HG03439 (cell line): ENCODE data around the gene SCP2D1.
A peak's percentile ranks its signal among the peaks of the same experiment; 100 is the strongest.
"Not testable (repeated sequence)": the region's sequence is repeated elsewhere in the genome, so short reads cannot be mapped to it uniquely, and the experiment has no call there.

Experiments used
- ATAC-seq: cut with Tn5 transposase; IDR thresholded peaks from one replicate; pipeline ENCODE4 v1.9.1; 2021; ENCODE audit warnings: mild to moderate bottlenecking, moderate library complexity; ENCODE audit not compliant: unreplicated experiment

SCP2D1 gene

GRCh38 chr20:18813483-18813882, at the start of gene SCP2D1:
SCP2D1 (plus strand) TSS chr20:18813783; CDS start chr20:18813816, 33 bp downstream.
- no peak for ATAC-seq

- ATAC-seq, result no peak
Observed at GRCh38 chr20:18767676-18768075, 45.9 kb upstream of the SCP2D1 start.

DNA sequence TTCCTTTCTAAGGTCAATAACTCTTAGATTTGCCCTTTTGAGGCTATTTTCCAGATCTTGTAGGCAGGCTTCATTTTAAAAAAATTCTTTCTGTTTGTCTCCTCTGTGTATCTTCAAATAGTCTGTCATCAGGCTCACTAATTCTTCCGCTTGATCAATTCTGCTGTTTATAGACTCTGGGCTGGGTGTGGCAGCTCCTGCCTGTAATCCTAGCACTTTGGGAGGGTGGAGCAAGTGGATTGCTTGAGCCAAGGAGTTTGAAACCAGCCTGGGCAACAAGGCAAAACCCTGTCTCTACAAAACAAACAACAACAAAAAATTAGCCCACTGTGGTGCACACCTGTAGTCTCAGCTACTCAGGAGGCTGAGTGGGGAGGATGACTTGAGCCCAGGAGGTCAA, 40.0 kb upstream of the SCP2D1 start:
- no peak for ATAC-seq

- no peak for ATAC-seq
Observed at GRCh38 chr20:18774207-18774606, 39.4 kb upstream of the SCP2D1 start.

GRCh38 chr20:18775633-18776032, 38.0 kb upstream of the SCP2D1 start:
- ATAC-seq, result no peak

DNA sequence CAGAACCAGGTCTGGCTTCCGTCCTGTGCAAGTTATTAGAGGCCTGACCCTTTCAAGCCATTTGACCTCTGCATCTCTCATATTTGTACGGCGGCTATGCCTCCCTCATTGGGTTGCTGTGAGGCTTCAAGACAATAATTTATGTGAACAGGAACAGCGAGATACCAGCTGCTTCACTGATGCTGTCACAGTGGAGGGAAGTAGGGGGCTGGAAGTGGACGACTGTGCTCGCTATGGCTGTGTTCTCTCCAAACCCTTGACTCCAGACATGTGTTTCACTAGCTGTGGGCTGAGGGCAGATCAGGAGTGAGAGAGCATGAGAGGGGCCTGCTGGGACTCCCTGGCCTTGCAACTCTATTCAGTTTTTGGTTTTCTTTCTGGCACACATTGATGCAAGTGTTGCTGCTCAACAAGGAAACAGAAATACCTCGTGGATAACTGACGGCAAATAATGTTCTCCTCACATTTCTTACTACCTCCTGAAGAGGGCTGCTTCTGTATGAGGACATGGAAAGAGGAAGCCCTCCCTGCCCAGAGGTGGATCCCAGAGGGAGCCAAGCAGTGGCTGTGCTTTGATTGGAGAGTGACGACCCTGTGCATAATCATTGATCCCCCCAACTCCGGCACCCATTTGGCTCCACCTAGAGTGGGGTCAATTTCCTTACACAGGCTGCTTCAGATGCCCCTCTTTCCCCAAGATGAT, 34.7 kb upstream of the SCP2D1 start:
- ATAC-seq, result no peak

DNA sequence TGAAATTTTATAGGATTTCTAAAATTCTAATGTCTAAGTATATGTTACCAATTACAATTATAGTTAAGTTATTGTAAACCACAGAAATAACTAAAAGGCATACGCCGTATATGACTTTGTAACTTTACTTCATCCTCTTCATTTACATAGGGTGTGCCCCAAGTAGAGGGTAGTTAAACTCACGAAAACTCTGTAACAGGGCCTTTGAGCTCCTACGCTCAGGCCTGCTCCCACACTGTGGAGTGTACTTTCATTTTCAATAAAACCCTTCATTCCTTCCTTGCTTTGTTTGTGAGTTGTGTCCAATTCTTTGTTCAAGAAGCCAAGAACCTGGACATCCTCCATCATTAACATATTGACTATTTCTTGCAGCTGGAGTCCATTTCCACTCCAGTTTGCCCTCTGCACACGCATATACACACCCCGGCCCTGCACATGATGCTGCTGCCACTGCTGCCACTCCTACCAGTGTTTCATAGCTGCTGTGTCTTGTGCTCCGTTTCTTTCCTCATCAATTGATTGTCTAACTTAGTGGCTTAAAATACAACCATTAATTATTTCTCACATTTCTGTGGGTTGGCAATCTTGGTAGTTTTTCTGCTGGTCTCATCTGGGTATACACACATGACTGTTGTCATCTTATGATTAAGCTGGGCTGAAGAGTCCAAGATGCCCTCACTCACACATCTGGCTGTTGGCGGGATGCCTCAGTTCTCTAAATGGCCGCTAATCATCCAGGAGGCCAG, 33.0 kb upstream of the SCP2D1 start:
- no peak for ATAC-seq

DNA sequence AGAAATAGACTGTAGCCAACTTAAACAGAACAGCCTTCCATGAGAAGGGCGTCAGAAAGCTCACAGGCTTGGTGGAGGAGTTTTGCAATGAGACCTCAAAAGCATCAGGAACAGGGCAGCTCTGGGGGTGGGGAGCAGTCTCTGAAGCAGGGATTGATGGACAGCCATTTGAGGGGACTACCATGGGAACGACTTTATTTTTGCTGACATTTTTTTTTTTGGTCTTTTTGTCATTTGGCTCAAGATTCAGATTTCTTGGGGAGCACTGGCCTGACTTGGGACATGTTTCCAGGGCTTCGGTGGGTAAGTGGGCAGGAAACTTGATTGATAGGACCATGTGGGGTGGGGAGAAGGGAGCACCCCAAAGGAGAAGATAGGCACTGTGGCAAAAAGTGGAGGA, 32.1 kb upstream of the SCP2D1 start:
- no peak for ATAC-seq

DNA sequence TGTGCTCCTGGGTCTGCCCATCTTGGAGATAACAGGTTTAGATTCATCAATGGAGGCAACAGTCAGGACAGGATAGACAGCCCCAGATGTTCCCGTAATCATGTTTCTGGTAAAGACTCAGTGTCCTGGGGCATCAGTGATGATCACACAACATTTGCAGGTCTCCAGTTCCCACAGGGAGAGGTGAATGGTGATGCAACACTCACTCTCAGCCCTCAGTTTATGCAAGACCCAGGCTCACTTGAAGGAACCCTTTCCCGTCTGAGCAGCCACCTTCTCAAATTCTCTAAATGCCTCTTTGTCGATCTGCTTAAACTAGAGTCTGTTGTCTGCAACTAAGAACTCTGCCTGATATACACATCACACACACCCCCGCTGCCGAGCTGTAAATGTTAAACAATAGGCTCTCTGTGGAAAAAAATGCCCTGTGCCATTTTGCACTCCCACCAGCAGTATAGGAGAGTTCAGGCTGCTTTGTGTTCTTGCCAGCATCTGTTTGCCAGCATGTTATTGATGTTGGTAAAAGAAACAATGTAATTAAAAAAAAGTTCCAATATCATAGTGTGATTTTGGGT, 30.1 kb upstream of the SCP2D1 start:
- no peak for ATAC-seq

GRCh38 chr20:18787046-18787445, 26.5 kb upstream of the SCP2D1 start:
- ATAC-seq, result not testable (repeated sequence)

DNA sequence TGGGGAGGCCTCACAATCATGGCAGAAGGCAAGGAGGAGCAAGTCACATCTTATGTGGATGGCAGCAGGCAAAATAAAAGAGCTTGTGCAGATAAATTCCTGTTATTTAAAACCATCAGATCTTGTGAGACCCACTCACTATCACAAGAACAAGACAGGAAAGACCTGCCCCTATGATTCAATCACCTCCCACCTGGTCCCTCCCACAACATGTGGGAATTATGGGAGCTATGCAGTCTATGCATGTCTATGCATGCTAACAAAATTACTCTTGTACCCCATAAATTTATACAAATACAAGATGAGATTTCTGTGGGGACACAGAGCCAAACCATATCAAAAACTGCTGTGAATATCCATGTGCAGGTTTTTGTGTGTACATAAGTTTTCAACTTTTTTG, 25.6 kb upstream of the SCP2D1 start:
- ATAC-seq, result no peak

GRCh38 chr20:18790787-18791186, 22.8 kb upstream of the SCP2D1 start:
- ATAC-seq, result no peak

DNA sequence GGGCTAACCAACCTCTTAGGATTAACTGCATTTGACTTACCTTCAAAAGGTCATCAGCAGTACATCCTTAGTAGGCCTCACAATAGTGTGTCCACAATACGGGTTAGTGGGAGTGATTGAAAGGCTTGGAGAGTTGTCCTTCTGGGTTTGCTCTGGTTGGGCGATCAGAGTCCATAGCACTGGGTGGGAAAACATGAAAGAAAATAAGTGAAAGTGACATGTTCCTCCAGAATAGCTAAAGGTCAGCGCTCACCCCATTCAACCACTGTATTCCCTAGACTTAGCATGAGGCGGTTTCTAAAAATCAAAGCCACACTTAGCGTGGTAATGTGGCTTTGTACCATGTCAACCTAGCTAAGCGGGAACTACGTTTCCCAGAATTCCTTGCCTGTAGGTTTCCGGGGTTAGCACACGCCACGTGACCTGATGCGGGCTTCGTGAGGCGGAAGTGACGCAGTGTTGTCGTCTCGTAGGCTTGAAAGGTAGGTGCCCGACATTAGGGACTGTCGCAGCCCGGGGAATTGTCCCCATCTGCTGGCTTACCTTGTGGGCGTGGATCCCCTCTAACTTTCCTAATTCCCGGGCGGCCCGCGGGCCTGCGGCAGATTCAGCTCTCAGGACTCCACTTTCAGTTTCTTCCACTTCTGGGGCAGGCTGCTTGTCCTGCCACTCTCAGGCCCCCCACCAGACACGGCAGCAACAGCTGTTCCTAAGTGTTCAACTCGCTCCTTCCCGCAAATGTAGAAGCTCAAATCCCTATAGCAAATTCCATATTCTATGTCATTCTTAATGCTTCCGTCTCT, 19.8 kb upstream of the SCP2D1 start:
- peak; percentile 98 for ATAC-seq

DNA sequence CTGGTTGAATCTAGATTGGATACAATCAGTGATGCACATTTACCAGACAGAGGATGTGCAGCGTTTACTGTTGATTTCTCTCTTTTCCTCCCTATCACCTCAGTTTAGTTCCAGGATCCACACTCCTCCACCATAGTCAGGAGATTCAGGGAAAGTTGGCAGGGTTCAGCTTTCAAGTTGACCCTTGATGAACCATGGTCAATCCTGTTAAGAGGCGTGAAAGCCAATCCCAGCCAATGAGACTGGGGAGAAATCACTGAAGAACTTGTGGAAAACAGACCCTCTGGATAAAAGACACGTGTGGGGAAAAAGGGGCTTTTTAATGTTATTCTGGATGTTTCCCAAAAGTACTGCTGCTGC, 19.2 kb upstream of the SCP2D1 start:
- ATAC-seq, result no peak

DNA sequence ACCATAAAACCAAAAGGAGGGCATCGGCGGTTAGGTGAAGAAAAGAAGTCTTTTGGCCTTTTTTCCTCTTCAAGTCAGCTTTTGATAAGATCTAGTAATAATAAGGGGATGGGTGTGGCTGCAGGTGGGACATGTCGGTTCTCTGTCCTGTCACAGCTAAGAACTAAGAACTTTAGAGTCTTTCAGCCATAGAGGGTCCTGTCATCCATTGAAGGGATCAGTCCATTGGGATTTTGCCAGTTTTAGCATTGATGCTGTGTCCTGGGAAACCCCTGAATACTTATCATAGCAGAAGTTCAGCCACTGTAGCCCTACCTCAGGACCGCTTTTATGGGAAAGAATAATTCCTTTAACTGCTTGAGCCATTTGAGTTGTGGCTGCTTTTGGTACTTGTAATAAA, 18.2 kb upstream of the SCP2D1 start:
- no peak for ATAC-seq

DNA sequence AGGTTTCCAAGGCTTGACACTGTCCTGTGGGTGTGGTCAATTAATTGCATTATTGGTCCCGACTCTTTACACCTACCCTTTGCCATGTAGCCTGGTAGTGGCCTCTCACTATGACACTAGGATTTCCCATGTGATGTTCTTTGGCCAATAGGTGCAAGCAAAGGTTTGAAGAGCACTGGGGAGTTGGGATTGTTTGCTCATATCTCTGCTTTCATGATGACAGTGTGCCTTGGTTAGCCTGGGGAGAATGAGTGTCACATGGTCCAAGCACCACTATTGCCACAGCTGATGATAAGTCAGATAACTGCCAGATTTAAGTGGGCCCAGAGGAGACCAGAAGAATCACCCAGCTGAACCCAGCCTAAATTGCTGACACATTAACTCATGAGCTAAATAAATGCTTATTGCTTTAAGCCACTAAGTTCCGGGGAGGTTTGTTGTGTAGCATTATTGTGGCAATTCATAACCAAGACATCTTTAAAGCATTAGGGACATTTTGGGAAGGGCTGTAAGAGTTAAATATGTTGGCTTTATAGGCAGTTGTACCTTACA, 17.2 kb upstream of the SCP2D1 start:
- no peak for ATAC-seq

DNA sequence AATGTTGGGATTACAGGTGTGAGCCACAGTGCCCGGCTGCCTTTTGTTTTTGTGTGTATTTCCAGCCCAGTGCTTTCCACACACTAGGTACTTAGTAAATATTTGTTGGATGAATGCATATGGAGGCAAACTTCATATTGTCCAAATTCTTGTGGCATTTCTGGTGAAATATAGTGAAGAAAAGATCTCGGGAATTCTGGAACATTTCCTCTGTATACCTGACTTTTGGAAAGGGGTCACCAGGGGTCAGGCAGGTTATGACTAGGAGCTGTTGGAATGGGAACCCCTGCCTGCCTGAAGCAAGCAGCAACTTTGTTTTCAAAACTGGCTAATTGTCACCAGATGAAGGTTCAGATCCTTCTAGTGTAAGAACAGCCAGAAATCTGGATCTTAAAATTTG, 12.1 kb upstream of the SCP2D1 start:
- no peak for ATAC-seq

GRCh38 chr20:18802012-18802634, 11.5 kb upstream of the SCP2D1 start:
- peak; percentile 68 for ATAC-seq

GRCh38 chr20:18805881-18806280, 7.7 kb upstream of the SCP2D1 start:
- no peak for ATAC-seq

DNA sequence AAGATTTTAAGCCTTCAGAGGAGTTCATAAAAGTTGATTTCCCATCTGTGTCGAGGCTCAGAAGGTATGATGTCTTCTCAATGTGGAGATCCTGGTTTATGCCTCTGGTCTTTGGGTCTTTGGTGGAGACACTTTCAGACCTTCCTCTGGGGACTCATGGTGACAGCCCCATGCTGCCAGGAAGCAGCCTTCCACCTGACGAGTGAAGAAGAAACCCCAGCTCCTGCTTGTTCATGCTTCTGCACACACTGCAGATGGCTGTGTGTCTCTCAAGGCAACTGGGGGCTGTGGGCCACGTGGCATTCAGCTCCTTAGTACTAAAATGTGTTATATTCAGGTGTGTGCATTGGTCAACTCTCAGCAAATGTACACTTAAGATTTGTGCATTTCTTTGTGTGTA, 4.9 kb upstream of the SCP2D1 start:
- ATAC-seq, result no peak

DNA sequence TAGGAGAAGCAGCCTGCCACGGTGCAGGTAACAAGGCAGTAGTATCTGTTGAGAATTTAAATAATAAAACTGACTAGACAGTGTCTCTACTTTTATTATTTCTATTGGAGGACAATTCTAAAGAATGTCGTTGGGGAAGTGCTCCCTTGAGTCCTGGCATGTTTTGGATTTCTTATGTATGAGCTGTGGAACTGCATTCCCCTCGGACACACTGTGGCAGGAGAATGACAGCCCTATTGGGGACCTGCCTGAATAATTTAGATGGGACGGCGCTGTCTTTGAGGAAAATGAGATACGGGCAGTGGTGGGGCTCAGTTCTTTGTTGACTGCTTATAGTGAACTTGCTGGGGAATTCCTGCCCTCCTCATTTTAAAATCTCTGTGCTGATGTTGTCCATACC, 2.4 kb upstream of the SCP2D1 start:
- ATAC-seq, result no peak
